ENCODE results near the gene EIF3I.
A peak's percentile ranks its signal among the peaks of the same experiment; 100 is the strongest.

EIF3I gene

GRCh38 chr1:32221980-32222755 lies at the start of gene EIF3I, which contains the start of gene TMEM234:
Gene EIF3I, plus strand, starts transcription at chr1:32222407. Its CDS starts 35 bp downstream, at chr1:32222442.
Gene TMEM234, minus strand, starts transcription at chr1:32222353. Its CDS starts 31 bp downstream, at chr1:32222322.
- Mint-ChIP-seq H3K4me1 (peaks cover 48% of the 10 kb centered on the region), H3K9me3 (no peaks in the 10 kb centered on the region), H3K4me3 (peak within 1 kb of the TSS; percentile 96), H3K36me3 (ENCODE audit: low read depth) (peaks cover 38% of the 10 kb centered on the region), H3K27ac (peak within 1 kb of the TSS; percentile 95), H3K27me3 (ENCODE audit: low read depth, poor library complexity) (no peaks in the 10 kb centered on the region)
- DNase-seq, result peak; percentile 91
- no peak for TF ChIP-seq CTCF (IDR thresholded peaks at IDR 0.05)

GRCh38 chr1:32172621-32173245 lies 49.5 kb upstream of the EIF3I start:
- H3K9me3 Mint-ChIP-seq, result no peaks in the 10 kb centered on the region
- peaks cover 75% of the 10 kb centered on the region for H3K36me3 Mint-ChIP-seq (ENCODE audit: low read depth)
- peak overlapping the region; percentile 19 for H3K27ac Mint-ChIP-seq
- DNase-seq, result no peak
- H3K27me3 Mint-ChIP-seq (ENCODE audit: low read depth, poor library complexity), result no peaks in the 10 kb centered on the region
- TF ChIP-seq CTCF (IDR thresholded peaks at IDR 0.05), result no peak
- no peaks in the 10 kb centered on the region for H3K4me1 Mint-ChIP-seq
- H3K4me3 Mint-ChIP-seq, result no peak overlapping the region

GRCh38 chr1:32178380-32179192 lies 43.6 kb upstream of the EIF3I start:
- TF ChIP-seq CTCF (IDR thresholded peaks at IDR 0.05), result no peak
- Mint-ChIP-seq H3K9me3 (no peaks in the 10 kb centered on the region), H3K27me3 (ENCODE audit: low read depth, poor library complexity) (no peaks in the 10 kb centered on the region), H3K4me1 (peaks cover 26% of the 10 kb centered on the region), H3K4me3 (peak overlapping the region; percentile 94), H3K27ac (peak overlapping the region; percentile 38), H3K36me3 (ENCODE audit: low read depth) (peaks cover 50% of the 10 kb centered on the region)
- DNase-seq, result no peak

GRCh38 chr1:32179193-32179442 lies 43.1 kb upstream of the EIF3I start:
- Mint-ChIP-seq H3K4me3 (peak overlapping the region; percentile 94), H3K9me3 (no peaks in the 10 kb centered on the region), H3K27ac (peak overlapping the region; percentile 38), H3K4me1 (peaks cover 30% of the 10 kb centered on the region), H3K27me3 (ENCODE audit: low read depth, poor library complexity) (no peaks in the 10 kb centered on the region), H3K36me3 (ENCODE audit: low read depth) (peaks cover 53% of the 10 kb centered on the region)
- DNase-seq, result no peak
- no peak for TF ChIP-seq CTCF (IDR thresholded peaks at IDR 0.05)

GRCh38 chr1:32179443-32180185 lies 42.6 kb upstream of the EIF3I start, which contains the start of gene TXLNA:
Gene TXLNA, plus strand, starts transcription at chr1:32179675. Its CDS starts 671 bp downstream, at chr1:32180346.
- H3K4me3 Mint-ChIP-seq, result peak within 1 kb of the TSS; percentile 94
- H3K27me3 Mint-ChIP-seq (ENCODE audit: low read depth, poor library complexity), result no peaks in the 10 kb centered on the region
- peak; percentile 88 for DNase-seq
- H3K9me3 Mint-ChIP-seq, result no peaks in the 10 kb centered on the region
- H3K36me3 Mint-ChIP-seq (ENCODE audit: low read depth), result peaks cover 53% of the 10 kb centered on the region
- TF ChIP-seq CTCF (IDR thresholded peaks at IDR 0.05), result no peak
- H3K4me1 Mint-ChIP-seq, result peaks cover 31% of the 10 kb centered on the region
- H3K27ac Mint-ChIP-seq, result peak within 1 kb of the TSS; percentile 99

All from nephron progenitor cell (in vitro differentiated cells).